NCI-H345 treated with DMSO at 0.1 percent for 48 hours (cell line): ENCODE data around the gene SCAI.
"Not testable (repeated sequence)": the region's sequence is repeated elsewhere in the genome, so short reads cannot be mapped to it uniquely, and the experiment has no call there.

Source experiments
- DNase-seq: peaks from one replicate; lab custom pipeline; 2025; ENCODE audit not compliant: unreplicated experiment; lab: John Stamatoyannopoulos, UW

SCAI gene

DNA sequence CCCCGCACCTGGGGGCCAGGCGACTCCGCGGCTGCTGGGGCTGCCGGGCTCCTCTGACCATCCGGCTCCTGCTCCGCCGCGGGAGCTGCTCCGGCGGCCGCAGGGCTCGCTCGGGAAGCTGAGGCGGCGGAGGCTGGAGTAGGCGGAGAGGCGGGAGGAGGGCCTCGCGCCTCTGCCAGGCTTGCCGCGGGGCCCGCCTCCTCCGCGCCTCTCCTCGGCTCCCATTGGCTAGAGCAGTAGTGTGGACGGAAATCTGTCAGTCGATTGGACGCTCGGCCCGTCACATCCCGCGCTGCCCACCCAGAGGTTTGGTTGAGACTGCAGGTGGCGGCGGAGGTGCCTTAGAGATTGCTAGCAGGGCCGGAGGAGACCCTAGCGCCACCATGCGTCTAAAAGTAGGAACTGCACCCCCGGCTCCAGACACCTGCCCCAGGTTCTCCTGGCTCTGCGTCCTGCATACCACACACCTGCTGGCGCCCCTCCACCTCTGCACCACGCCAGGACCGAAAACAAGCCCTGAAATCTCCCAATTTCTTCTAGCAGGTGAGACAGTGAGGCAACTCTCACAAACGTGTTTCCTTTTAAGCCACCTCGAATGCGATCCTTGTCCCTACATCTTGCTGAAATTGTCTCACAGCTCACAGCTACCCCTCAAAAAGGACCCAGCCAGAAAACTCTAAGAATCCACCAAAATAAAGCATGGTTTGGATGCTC lies at the start of gene SCAI:
Gene SCAI, minus strand, starts transcription at position 152 of the 714 bp plus-strand sequence. Its CDS starts 91 bp downstream, at position 61.
- DNase-seq: peak; percentile 99

GRCh38 chr9:125190361-125190801 lies 47.1 kb upstream of the SCAI start:
- no peak for DNase-seq

GRCh38 chr9:125189361-125190289 lies 46.3 kb upstream of the SCAI start, which contains the start of gene PPP6C:
PPP6C (minus strand) TSS chr9:125189803; CDS start chr9:125189718, 85 bp downstream.
- peak; percentile 86 for DNase-seq

GRCh38 chr9:125189011-125189360 lies 45.7 kb upstream of the SCAI start:
- DNase-seq: no peak

- no peak for DNase-seq
These were observed 40.2 kb upstream of the SCAI start for GRCh38 chr9:125183561-125183960.

GRCh38 chr9:125183054-125183453 lies 39.7 kb upstream of the SCAI start:
- no peak for DNase-seq

- DNase-seq: not testable (repeated sequence)
These were observed 38.4 kb upstream of the SCAI start for GRCh38 chr9:125181756-125182155.

- DNase-seq: no peak
These were observed 37.5 kb upstream of the SCAI start for GRCh38 chr9:125180876-125181275.

DNA sequence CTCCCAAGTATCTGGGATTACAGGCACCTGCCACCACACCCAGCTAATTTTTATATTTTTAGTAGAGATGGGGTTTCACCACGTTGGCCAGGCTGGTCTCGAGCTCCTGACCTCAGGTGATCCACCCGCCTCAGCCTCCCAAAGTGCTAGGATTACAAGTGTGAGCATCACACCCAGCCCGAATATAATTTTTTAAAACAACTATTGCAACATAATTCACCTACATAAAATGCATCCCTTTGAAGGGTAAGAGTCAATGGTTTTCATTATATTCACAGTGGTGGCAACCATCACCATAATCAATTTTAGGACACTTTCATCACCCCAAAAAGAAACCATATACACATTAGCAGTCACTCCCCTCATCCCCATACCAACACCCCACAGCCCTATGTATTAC lies 36.4 kb upstream of the SCAI start:
- DNase-seq: not testable (repeated sequence)

DNA sequence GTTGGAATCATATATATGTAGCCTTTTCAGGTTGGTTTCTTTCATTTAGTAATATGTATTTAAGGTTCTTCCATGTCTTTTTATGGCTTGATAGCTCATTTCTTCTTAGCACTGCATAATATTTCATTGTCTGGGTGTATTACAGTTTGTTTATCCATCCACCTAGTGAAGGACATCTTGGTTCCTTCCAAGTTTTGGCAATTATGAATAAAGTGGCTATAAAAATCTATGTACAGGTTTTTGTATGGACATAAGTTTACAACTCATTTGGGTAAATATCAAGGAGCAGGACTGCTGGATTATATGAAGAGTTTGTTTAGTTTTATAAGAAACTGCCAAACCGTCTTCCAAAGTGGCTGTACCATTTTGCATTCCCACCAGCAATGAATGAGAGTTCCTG lies 34.6 kb upstream of the SCAI start:
- no peak for DNase-seq

- DNase-seq: no peak
These were observed 33.3 kb upstream of the SCAI start for GRCh38 chr9:125176636-125177035.

- no peak for DNase-seq
These were observed 28.9 kb upstream of the SCAI start for GRCh38 chr9:125172031-125172755.

- DNase-seq: no peak
These were observed 26.6 kb upstream of the SCAI start for GRCh38 chr9:125169895-125170294.

DNA sequence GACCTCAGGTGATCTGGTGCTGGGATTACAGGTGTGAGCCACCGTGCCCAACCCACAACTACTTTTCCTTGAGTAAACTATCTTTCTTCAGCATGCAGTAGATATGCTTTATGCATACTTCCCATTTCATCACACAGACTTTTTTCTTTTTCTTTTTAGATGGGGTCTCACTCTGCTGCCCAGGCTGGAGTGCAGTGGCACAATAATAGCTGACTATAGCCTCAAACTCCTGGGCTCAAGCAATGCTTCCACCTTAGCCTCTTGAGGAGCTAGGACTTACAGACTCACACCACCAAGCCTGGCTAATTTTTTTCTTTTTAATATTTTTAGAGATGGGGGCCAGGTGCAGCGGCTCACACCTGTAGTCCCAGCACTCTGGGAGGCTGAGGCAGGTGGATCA lies 23.4 kb upstream of the SCAI start:
- DNase-seq: no peak

DNA sequence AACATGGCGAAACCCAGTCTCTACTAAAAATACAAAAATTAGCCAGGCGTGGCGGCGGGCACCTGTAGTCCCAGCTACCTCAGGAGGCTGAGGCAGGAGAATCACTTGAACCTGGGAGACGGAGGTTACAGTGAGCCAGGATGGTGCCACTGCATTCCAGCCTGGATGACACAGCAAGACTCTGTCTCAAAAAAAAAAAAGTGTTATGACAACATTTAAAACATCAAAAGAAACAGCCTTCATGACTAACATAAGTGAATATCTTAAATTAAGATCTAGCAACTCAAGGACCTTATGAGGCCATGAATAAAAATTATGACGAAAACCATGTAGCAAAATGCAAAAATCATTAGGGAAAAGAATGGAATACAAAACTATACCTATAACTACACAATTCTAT lies 19.6 kb upstream of the SCAI start:
- not testable (repeated sequence) for DNase-seq

- DNase-seq: no peak
These were observed 18.1 kb upstream of the SCAI start for GRCh38 chr9:125161284-125161918.

DNA sequence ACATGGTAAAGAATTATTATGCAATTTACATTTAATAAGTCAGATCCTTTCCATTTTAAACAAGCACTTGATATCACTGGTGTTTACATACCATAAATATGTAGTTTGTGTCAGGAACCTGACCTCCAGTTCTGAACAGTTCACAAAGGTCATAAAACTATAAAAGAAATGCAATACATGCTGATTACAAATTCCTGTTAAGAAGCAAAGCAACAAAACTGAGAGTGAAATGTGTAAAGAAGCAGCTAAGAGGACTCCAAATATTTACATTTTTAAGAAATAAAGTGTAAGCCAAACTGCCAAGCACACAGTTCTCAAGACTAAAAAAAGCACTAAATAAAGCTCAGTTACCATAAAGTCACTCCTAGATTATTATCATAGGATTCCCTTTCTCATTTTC lies 17.4 kb upstream of the SCAI start:
- DNase-seq: no peak

DNA sequence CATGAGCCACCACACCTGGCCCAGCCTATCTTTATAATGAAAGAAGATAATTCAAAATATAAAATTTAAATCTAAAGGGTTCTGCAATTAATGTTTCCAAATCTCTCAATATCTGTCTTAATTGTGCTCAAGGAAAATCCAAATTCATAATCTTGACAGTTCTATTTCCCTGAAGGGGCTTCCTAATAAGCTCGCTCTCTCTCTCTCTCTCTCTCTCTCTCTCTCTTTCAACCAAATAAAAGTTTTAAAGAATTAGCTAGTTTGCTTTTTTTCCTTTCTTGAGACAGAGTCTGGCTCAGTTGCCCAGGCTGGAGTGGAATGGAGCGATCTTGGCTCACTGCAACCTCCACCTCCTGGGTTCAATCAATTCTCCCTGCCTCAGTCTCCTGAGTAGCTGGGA lies 13.2 kb upstream of the SCAI start:
- no peak for DNase-seq

GRCh38 chr9:125153712-125154367 lies 10.5 kb upstream of the SCAI start:
- DNase-seq: no peak

- DNase-seq: no peak
These were observed 8.4 kb upstream of the SCAI start for GRCh38 chr9:125151730-125152129.
